Dendritic cell treated with granulocyte-macrophage colony-stimulating factor and Interleukin-4, amounts not matched to agents 40 ng/mL and 50 ng/mL, for 4 days (primary cell): ENCODE data around the gene PRRX2.

Experiments
- H3K27ac Mint-ChIP-seq: one replicate; pipeline ENCODE4 v1.8.0; 2022; ENCODE audit warnings: mild to moderate bottlenecking, mixed read lengths
- H3K27me3 Mint-ChIP-seq: one replicate; pipeline ENCODE4 v1.8.0; 2022; ENCODE audit warnings: mild to moderate bottlenecking, mixed read lengths
- H3K36me3 Mint-ChIP-seq: one replicate; pipeline ENCODE4 v1.8.0; 2022; ENCODE audit warnings: low read depth, mixed read lengths
- H3K4me1 Mint-ChIP-seq: one replicate; pipeline ENCODE4 v1.8.0; 2022; ENCODE audit warnings: low read depth, mixed read lengths
- H3K4me3 Mint-ChIP-seq: one replicate; pipeline ENCODE4 v1.8.0; 2022; ENCODE audit warnings: mild to moderate bottlenecking, moderate library complexity, mixed read lengths
- H3K9me3 Mint-ChIP-seq: one replicate; pipeline ENCODE4 v1.8.0; 2022; ENCODE audit warnings: mixed read lengths
- intact Hi-C: fragments of 100-400 bp; cut with micrococcal nuclease; formaldehyde crosslinking; loops from one replicate; pipeline ENCODE4 v1.15.0; 2022

Gene PRRX2

DNA sequence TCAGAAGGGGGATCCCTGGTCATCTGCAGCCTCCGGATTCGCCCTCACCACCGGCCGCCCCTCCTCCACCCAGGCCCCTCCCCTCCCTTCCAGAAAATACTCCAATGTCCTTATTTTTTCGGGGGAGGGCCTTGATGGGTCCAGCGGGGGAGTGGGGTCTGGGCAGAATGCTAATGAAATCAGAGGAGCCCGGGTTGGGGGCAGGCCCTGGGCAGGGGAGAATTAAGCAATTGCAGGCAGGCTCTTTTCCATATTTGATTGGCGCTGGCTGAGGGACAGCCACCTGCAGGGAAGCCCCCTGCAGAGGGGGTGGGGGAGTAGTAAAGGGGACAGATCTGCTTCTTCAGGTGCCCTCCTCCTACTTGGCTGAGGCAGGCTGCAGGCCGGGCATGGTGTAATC lies 21.3 kb downstream of the PRRX2 start:
- H3K4me3 Mint-ChIP-seq: no peak overlapping the region
- no peak overlapping the region for H3K27ac Mint-ChIP-seq
- no peaks in the 10 kb centered on the region for H3K36me3 Mint-ChIP-seq
- peaks cover 20% of the 10 kb centered on the region for H3K27me3 Mint-ChIP-seq
- no peaks in the 10 kb centered on the region for H3K9me3 Mint-ChIP-seq
- no peaks in the 10 kb centered on the region for H3K4me1 Mint-ChIP-seq
- intact Hi-C loops: no loop called here

DNA sequence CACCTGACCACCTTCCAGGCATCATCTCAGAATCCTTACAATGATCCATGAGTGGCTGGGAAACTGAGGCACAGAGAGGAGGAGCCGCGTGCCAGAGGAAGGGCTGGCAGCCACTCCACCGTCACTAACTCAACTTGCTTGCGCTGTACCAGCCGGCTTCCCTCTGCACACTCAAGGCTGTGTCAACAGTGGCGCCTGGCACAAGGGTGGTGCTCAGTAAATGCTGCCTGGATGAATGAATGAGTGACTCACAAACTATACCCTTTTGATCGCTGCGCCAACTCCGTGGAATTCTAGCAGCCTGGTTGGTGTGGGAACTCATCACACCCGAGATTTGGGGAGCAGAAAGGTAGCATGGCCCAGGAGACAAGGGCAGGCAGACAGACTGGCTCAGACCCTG lies 21.9 kb downstream of the PRRX2 start:
- no peaks in the 10 kb centered on the region for H3K36me3 Mint-ChIP-seq
- no peaks in the 10 kb centered on the region for H3K9me3 Mint-ChIP-seq
- intact Hi-C loops: no loop called here
- H3K4me1 Mint-ChIP-seq: no peaks in the 10 kb centered on the region
- no peak overlapping the region for H3K4me3 Mint-ChIP-seq
- peaks cover 21% of the 10 kb centered on the region for H3K27me3 Mint-ChIP-seq
- no peak overlapping the region for H3K27ac Mint-ChIP-seq

DNA sequence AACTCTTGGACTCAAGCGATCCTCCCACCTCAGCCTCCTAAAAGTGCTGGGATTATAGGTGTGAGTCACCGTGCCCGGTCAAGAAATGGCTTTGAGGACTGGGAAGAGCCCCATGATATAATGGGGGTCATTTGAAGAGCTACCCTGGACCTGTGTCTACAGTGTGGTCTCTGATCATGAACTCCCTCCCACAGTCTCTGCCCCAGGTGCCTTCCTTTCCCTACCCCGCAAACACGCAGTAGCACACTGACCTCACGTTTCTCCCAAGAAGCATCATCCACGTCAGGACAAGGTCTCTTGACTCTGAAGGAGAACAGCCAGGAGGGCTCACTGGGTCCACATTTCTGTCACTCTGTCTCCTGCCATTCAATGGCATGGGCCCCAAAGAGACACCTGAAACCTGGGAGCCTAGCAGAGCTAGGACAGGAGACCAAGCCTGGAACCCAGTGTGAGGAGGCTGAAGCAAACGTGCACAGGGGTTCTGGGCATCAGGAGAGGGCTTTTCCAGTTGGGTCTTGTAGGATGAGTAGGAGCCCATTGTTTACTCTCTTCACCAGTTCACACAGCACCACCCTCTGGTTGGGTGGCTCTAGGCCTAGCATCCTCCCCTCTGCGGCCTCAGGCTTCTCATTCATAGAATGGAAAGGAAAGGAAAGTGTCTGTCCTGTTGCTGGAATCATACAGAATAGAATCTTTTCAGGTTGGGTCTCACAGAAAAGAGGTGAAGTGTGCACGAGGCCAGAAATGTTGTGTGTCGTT lies 23.0 kb downstream of the PRRX2 start:
- H3K9me3 Mint-ChIP-seq: no peaks in the 10 kb centered on the region
- H3K27ac Mint-ChIP-seq: no peak overlapping the region
- no peak overlapping the region for H3K4me3 Mint-ChIP-seq
- no peaks in the 10 kb centered on the region for H3K36me3 Mint-ChIP-seq
- intact Hi-C loops: no loop called here
- no peaks in the 10 kb centered on the region for H3K4me1 Mint-ChIP-seq
- H3K27me3 Mint-ChIP-seq: peaks cover 23% of the 10 kb centered on the region

DNA sequence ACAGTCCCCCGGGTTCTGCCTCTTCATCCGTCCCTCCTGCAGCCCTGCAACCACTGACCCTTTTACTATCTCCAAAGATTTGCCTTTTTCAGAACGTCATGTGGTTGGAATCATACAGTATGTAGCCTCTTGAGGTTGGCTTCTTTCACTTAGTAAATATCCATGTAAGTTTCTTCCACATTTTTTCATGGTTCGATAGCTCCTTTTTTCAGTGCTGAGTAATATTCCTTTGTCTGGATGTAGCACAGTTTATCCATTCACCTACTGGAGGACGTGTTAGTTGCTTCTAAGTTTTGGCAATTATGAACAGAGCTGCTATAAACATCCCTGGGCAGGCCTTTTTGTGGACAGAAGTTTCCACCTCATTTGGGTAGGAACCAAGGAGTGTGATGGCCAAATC lies 27.1 kb downstream of the PRRX2 start:
- H3K9me3 Mint-ChIP-seq: no peaks in the 10 kb centered on the region
- intact Hi-C loops: no loop called here
- no peaks in the 10 kb centered on the region for H3K4me1 Mint-ChIP-seq

DNA sequence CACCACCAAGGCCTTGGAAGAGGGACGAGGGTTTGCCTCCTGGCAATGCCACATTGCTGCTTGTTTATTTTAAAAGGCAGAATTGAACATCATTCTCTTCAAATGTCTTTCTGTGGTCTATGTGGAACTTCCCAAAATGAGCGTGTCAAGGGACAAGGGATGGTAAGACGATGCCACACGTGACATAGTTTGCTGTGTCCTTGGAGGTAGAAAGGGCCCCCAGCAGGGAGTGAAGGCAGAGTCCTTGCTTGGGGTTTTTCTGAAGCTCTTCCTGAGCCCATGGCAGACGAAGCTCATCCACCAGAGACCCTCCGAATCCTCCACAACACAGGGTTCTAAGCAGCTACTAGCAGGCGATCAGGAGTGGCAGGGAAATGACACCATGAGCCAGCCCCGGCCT lies 28.3 kb downstream of the PRRX2 start:
- Mint-ChIP-seq H3K27ac (no peak overlapping the region), H3K4me3 (no peak overlapping the region), H3K4me1 (no peaks in the 10 kb centered on the region), H3K9me3 (no peaks in the 10 kb centered on the region), H3K27me3 (peaks cover 59% of the 10 kb centered on the region), H3K36me3 (no peaks in the 10 kb centered on the region)
- intact Hi-C loops: no loop called here

More for the DNA sequence above, 27.1 kb downstream of the PRRX2 start:
- peaks cover 53% of the 10 kb centered on the region for H3K27me3 Mint-ChIP-seq
- no peak overlapping the region for H3K4me3 Mint-ChIP-seq
- no peaks in the 10 kb centered on the region for H3K36me3 Mint-ChIP-seq
- H3K27ac Mint-ChIP-seq: no peak overlapping the region

DNA sequence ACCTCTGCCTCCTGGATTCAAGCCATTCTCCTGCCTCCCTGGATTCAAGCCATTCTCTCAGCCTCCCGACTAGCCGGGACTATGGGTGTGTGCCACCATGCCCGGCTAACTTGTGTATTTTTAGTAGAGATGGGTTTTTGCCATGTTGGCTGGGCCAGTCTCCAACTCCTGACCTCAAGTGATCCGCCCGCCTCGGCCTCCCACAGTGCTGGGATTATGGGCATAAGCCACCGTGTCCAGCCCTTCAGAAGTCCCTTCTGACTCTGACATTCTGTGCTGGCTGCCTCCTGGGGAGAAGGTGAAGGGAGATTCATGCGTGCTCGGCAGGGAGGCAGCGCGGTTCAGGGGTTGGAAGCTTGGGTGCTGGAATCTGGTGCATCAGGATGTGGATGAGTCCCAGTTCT lies 28.8 kb downstream of the PRRX2 start:
- Mint-ChIP-seq H3K4me1 (no peaks in the 10 kb centered on the region), H3K4me3 (no peak overlapping the region), H3K27me3 (peaks cover 63% of the 10 kb centered on the region), H3K36me3 (no peaks in the 10 kb centered on the region), H3K27ac (no peak overlapping the region), H3K9me3 (no peaks in the 10 kb centered on the region)
- intact Hi-C loops: no loop called here

DNA sequence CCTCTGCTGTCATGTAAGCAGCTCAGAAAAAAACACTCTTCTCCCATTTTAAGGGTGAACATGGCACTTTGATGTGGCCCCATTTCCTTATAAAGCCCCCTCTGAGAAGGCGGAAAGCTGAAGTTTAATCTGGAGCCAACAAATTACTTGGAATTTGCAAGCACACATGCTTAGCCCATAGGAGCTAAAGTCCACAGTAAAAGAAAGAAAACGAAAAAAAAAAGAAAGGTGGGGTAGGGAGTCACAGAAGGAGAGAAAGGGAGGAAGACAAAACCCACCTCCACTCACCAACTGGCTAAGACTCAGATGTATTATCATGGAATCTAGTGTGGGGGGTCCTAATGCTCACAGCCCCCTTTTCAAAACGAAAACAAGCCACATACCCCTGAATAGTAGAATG lies 30.4 kb downstream of the PRRX2 start:
- Mint-ChIP-seq H3K27ac (no peak overlapping the region), H3K36me3 (no peaks in the 10 kb centered on the region), H3K4me1 (no peaks in the 10 kb centered on the region), H3K27me3 (peaks cover 73% of the 10 kb centered on the region), H3K4me3 (no peak overlapping the region), H3K9me3 (no peaks in the 10 kb centered on the region)
- intact Hi-C loops: no loop called here

DNA sequence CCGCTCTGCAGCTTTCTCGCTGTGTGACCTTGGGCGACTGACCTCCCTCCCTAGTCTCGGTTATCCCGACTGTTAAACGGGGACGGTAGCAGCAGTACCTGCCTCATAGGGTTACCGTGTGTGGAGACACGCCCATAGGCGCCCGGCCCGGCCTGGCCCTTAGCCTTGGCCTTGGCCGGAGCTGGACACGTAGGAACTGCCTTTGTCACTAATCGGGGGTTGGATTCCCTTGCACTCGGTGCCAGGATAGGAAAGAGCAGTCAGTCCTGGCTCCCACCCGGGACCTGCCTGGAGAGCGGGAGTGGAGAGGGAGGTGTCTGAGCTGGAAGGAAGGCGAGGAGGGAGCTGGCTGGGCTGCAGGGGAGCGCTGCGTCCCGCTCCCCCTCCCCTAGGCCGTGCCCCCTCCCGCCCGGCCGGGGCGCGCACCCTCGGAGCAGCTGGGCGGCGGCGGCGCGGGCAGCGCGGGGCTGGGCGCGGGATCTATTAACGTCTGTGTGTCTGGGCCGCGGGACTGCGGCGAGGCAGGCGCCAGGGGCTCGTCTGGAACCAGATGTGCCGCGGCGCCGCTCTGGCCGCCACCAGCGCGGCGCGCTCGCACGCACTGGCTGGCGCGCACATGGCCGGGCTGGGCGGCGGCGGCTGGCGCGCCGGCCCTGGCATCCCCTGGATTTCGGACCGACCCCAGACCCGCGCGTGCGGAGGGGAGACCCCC lies 31.7 kb downstream of the PRRX2 start:
- Mint-ChIP-seq H3K4me1 (no peaks in the 10 kb centered on the region), H3K27ac (no peak overlapping the region), H3K4me3 (peak overlapping the region; percentile 7), H3K27me3 (peaks cover 80% of the 10 kb centered on the region), H3K36me3 (no peaks in the 10 kb centered on the region), H3K9me3 (no peaks in the 10 kb centered on the region)
- intact Hi-C loops: no loop called here

DNA sequence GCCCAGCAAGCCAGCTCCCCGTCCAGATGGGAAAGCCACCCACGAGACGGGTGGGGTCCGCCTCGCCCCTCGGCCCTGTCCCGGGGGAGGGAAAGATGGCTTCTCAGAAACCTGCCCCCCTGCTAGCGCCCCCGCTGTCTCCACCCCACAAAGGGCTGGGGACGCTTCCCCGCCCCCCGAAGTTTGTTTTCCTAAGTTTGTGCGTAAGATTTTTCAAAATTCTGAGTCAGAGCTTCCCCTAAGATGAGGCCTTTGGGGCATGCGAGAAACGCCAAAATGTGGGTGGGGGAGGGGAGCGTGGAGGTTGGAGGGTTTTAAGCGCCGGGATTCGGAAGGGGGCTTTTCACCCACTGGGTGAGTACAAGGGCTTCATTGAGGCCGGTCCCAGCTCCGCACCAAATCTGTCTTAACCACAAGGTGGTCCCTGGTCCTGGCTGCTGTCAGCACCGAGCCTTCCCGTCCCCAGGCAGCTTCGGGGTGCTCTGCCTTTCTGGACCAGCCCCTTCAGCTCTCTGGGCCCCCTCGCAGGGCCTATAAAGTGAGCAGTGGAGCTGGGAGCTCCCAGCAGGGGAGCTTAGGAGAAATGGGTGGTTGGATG lies 32.3 kb downstream of the PRRX2 start:
- intact Hi-C loops: no loop called here
- H3K27me3 Mint-ChIP-seq: peaks cover 85% of the 10 kb centered on the region
- H3K27ac Mint-ChIP-seq: no peak overlapping the region
- H3K4me3 Mint-ChIP-seq: no peak overlapping the region
- H3K4me1 Mint-ChIP-seq: no peaks in the 10 kb centered on the region
- H3K9me3 Mint-ChIP-seq: no peaks in the 10 kb centered on the region
- no peaks in the 10 kb centered on the region for H3K36me3 Mint-ChIP-seq

DNA sequence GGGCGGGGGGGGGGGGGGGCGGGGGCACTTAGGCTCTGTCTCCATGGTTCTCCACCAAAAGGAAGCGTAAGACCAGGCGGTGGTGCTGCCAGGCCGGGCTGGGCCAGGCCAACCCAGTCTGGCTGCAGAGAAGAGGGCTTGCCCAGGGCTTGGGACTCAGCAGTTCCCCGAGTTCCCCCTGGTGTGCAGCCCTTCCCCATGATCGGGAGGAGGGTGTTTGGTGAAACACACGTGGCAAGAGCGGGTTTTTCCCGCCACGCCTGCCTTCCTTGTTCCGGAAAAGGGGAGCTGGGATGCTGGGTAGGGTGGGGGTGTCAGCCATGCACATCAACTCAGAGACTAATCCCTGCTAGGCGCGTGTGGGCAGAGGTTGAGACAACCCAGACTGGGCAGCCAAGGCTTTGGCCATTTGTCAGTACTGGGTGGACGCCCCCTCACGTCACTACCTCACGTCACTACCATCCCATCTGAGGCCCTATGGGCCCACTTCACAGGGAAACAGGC lies 32.9 kb downstream of the PRRX2 start:
- intact Hi-C loops: no loop called here
- no peak overlapping the region for H3K27ac Mint-ChIP-seq
- H3K9me3 Mint-ChIP-seq: no peaks in the 10 kb centered on the region
- H3K4me3 Mint-ChIP-seq: no peak overlapping the region
- H3K36me3 Mint-ChIP-seq: no peaks in the 10 kb centered on the region
- H3K27me3 Mint-ChIP-seq: peaks cover 84% of the 10 kb centered on the region
- H3K4me1 Mint-ChIP-seq: no peaks in the 10 kb centered on the region

DNA sequence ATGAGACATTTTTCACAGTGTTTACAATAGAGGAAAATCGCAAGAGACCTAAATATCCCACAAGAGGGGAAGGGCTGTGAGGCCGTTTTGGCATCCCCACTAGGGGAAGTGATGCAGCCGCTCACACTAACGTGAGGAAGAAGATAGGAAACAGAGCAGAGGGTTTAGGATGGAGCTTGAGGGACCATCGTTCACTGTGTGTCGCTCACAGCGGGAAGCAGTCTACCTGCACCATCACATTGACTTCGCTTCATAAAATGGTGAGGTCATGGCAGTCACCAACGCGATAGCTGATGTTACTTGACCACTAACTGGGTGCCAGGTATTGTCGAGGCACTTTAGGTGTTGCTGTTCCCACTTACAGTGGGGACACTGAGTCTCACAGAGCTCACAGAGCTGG lies 35.6 kb downstream of the PRRX2 start:
- Mint-ChIP-seq H3K36me3 (no peaks in the 10 kb centered on the region), H3K27ac (no peak overlapping the region), H3K9me3 (no peaks in the 10 kb centered on the region), H3K4me3 (no peak overlapping the region), H3K27me3 (peaks cover 70% of the 10 kb centered on the region), H3K4me1 (no peaks in the 10 kb centered on the region)
- intact Hi-C loops: no loop called here

DNA sequence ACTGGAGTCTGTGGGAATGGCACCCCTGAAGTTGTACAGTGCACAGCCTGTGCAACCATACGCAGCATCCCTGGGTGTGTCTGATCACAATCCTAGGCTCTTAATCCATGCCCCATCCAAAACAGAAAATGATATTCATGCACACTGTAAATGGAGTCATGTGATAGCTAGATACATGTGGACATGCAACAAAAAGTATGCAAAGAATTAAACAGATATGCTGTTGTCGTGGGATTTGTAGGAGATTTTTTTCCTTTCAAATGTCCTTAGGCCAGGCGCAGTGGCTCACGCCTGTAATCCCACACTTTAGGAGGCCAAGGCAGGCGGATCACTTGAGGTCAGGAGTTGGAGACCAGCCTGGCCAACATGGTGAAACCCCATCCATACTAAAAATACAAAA lies 36.1 kb downstream of the PRRX2 start:
- H3K4me1 Mint-ChIP-seq: no peaks in the 10 kb centered on the region
- no peak overlapping the region for H3K4me3 Mint-ChIP-seq
- H3K9me3 Mint-ChIP-seq: no peaks in the 10 kb centered on the region
- intact Hi-C loops: no loop called here
- peaks cover 66% of the 10 kb centered on the region for H3K27me3 Mint-ChIP-seq
- H3K27ac Mint-ChIP-seq: no peak overlapping the region
- no peaks in the 10 kb centered on the region for H3K36me3 Mint-ChIP-seq

DNA sequence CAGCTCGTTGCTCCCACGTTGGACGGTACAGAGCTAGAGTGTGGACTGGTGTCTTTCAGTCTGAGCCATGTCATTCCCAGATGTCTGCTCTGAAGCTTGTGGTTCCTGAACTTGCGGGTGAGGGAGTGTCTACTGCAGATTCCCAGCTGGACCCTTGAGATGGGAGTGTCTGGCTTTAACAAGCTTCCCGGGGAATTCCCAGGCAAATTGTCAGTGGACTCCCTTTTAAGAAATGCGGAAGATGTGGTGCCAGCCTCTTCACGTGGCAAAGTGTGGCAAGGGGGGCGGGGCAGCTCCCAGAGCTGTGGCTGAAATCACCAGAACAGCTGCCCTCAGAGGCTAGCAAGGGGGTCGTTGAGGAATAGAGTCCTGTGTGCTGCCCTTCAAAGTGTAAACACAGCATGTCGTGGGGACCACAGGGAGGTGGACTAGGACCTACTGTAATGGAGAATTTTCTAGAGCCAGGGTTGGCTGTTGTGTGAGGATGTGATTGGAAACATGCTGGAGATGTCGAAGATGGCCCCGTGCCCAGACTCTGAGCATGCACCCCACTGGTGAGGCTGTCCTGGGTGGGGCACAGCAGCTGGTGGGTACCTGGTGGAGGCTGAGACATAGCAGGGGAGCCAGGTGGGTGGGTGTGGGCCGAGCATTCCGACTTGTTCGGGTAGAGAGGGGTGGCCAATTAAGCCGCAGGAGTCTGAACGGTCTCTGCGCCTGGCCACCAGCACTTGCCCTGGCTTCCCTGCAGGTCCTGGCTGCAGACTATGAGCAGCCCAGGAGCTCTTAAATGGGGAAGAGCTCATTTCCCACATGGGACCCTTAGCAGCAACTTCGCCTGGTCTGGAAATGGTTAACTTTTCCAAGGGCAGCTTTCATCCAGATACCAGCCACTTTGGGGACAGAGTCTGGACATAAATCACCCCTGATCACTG lies 37.4 kb downstream of the PRRX2 start:
- H3K9me3 Mint-ChIP-seq: no peaks in the 10 kb centered on the region
- H3K27ac Mint-ChIP-seq: no peak overlapping the region
- no peaks in the 10 kb centered on the region for H3K4me1 Mint-ChIP-seq

More for the DNA sequence above, 37.4 kb downstream of the PRRX2 start:
- Mint-ChIP-seq H3K27me3 (peaks cover 55% of the 10 kb centered on the region), H3K36me3 (no peaks in the 10 kb centered on the region), H3K4me3 (no peak overlapping the region)
- intact Hi-C loops: no loop called here
